T-helper 17 cell (primary cell): ENCODE measurements around the gene SPRED1. TPM values are rescaled to one million over a fixed set of nuclear protein-coding genes. Genes with fewer than 3 reads are reported as not detected.

Experiments
- ATAC-seq: fragments of 150-1000 bp; cut with Tn5 transposase; 2 replicates; pipeline ENCODE4 v1.10.0; 2021; ENCODE audit warnings: mild to moderate bottlenecking, moderate library complexity
- DNase-seq, 3 donors: peaks; one replicate each; pipeline versions ENCODE4 v3.0.0 to v3.0.0-alpha.2; 2020 to 2021
- H3K9me3 ChIP-seq: one replicate; pipeline ENCODE4 v1.7.0; 2013; ENCODE audit warnings: low read length, mild to moderate bottlenecking; ENCODE audit not compliant: control insufficient read depth, poor library complexity, severe bottlenecking
- H3K27ac Mint-ChIP-seq: one replicate; pipeline ENCODE4 v1.8.0; 2022; ENCODE audit warnings: mild to moderate bottlenecking, moderate library complexity, mixed read lengths
- H3K27me3 Mint-ChIP-seq: one replicate; pipeline ENCODE4 v1.8.0; 2022; ENCODE audit warnings: mixed read lengths
- H3K36me3 Mint-ChIP-seq: one replicate; pipeline ENCODE4 v1.8.0; 2022; ENCODE audit warnings: low read depth, mixed read lengths
- H3K4me1 Mint-ChIP-seq: one replicate; pipeline ENCODE4 v1.8.0; 2022; ENCODE audit warnings: mild to moderate bottlenecking, mixed read lengths
- H3K4me3 Mint-ChIP-seq: one replicate; pipeline ENCODE4 v1.8.0; 2022; ENCODE audit warnings: mild to moderate bottlenecking, moderate library complexity, mixed read lengths
- total RNA-seq, 4 donors: library from RNA in 2 of 4; stranded (reverse) in 2 of 4; gene quantifications; one replicate each; pipeline ENCODE4 v1.2.3 and lab custom pipeline; 2022 to 2026

SPRED1 gene
- total RNA-seq (under 1 TPM; 0.10 to 0.12 TPM), total RNA-seq (lab: John Stamatoyannopoulos, UW) (0.30 to 2.2 reads per million in 2 donors)

DNA sequence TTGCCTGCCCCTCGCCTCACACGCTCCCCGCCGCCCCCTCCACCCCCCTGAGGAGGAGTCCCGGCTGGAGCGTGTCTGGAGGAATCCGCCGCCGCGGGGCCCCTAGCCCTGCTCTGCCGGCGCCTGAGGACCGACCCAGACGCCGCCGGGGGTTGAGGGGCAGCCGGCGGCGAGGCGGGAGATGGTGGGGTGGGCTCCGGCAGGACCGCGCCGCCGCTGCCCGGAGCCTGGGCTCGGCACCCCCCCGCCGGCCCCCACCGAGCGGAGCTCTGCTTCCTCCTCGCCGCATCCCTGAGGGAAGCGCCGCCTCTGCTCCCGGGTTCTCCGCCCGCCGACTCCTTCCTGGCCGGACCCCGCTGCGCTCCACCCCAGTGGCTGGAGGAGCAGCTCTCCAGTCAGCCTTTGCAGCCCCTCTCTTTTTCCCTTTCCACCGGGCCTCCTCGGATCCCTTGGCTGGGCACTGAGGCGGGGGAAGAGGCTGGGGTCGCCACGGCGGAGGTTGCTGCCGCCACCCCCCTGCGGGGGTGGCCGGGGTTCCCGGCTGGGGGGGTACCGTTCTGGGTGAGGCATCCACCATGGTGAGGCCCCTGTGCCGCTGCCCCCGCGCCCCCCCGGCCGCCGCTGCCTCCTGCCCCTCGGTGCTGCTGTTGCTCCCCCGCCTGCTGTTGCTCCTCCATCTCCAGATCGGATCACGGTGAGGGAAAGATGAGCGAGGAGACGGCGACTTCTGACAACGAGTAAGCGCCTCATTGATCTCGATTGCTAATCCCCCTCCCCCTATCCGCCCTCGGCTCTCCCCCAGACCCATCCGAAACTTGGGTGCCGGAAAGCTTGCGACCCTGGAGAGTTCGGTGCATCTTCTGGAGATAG lies at the start of gene SPRED1:
Gene SPRED1, plus strand, starts transcription at position 356 of the 870 bp plus-strand sequence. Its CDS starts 350 bp downstream, at position 706.
- H3K4me1 Mint-ChIP-seq = peaks cover 22% of the 10 kb centered on the region
- H3K4me3 Mint-ChIP-seq = peak within 1 kb of the TSS; percentile 93
- H3K9me3 ChIP-seq = no peaks in the 10 kb centered on the region
- H3K27me3 Mint-ChIP-seq = peaks cover 26% of the 10 kb centered on the region
- H3K36me3 Mint-ChIP-seq = no peaks in the 10 kb centered on the region
- DNase-seq (peak in 2 of 3 donors; percentile 4 to 8), ATAC-seq (no peak)
- H3K27ac Mint-ChIP-seq = peak within 1 kb of the TSS; percentile 93

DNA sequence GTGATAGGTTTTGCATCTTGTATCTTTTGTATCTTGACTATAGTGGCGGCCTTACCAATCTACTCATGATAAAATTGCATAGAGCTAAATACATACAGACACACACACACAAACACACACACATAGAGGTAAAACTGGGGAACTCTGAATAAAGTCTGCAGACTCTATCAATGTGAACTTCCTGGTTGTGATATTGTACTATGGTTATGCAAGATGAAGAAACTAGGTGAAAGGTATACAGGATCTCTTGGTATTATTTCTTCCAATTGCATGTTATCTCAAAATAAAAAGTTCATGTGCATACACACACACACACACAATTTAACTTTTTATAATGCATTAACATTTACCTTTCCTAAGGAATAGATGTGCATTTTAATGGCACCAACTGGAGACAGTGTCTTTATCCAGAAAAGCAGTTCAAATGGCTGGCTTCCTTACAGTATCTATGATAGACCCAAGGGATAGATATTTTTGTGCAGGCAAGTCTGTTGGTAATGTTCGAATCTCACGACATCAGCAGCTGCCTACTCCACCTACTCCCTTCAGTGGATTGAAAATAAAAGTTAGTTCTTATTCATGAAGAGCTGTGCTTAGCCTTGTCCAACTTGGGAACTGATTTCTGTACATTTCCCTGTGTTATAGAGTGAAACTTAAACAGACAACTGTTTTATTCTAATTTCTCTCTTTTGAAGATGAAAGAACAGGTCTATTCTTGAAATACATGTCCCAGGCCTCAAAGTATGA lies 46.9 kb upstream of the SPRED1 start:
- Mint-ChIP-seq H3K27ac (no peak overlapping the region), H3K27me3 (peaks cover 47% of the 10 kb centered on the region), H3K36me3 (no peaks in the 10 kb centered on the region), H3K4me3 (no peak overlapping the region), H3K4me1 (no peaks in the 10 kb centered on the region)
- DNase-seq (no peak), ATAC-seq (no peak)
- no peaks in the 10 kb centered on the region for H3K9me3 ChIP-seq

DNA sequence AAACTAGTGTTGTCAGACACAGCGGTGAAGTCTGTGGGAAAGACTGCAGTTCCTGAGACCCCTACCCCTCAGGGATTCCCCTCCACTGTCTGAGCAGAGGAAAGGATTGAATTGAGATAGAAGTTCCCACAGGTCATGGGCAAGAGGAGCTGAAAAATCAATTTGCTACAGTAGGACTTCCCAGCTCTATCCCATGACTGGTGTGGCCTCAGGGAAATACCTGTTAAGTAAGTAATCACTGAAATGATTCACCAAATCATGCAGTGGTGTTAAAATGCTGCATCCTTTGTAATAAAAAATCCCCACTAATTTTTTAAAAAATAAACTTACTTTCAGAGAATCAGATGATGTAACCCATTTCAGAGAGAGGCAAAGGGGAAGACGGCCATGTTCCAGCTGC lies 45.0 kb upstream of the SPRED1 start:
- no peak for DNase-seq
- Mint-ChIP-seq H3K36me3 (no peaks in the 10 kb centered on the region), H3K4me1 (no peaks in the 10 kb centered on the region), H3K4me3 (no peak overlapping the region), H3K27ac (no peak overlapping the region), H3K27me3 (peaks cover 58% of the 10 kb centered on the region)
- ATAC-seq = no peak
- no peaks in the 10 kb centered on the region for H3K9me3 ChIP-seq

DNA sequence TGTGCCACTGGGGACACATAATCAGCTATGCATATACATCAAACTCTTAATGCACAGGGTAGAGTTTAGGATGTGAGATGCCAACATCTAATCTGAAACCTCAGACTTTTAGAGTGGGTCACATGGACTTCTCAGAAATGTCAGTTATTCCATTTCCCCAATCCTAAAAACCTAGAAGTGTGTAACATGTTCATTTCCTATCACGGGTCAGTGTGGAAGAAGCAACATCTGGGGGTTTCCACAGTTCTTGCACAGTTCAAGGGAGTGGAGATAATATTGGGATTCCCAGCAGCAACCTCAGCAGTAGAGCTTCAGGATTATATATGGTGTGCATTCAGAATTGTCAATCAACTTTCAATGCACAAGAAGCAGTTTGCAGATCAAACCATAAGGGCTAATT lies 44.4 kb upstream of the SPRED1 start:
- DNase-seq (no peak), ATAC-seq (no peak)
- Mint-ChIP-seq H3K36me3 (no peaks in the 10 kb centered on the region), H3K4me1 (no peaks in the 10 kb centered on the region), H3K27ac (no peak overlapping the region), H3K4me3 (no peak overlapping the region), H3K27me3 (peaks cover 53% of the 10 kb centered on the region)
- H3K9me3 ChIP-seq = no peaks in the 10 kb centered on the region

DNA sequence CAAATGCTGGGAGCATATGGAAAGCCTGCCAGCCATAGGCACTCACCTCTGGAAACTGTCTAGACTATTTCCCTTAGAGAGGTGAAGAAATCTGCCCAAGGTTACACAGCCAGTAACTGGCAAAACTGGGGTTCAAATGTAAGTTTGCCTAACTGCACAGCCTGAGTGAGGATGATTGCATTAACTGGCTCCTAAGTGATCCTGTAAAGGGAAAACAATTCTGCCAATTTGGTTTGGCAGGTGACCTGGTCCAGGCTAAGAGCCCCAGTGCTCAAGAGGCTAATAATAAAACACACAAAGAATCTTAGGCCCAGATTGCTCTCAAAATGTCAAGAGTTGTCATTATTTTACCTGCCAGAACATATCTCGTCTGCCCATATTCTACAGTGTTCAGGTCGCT lies 43.9 kb upstream of the SPRED1 start:
- H3K36me3 Mint-ChIP-seq = no peaks in the 10 kb centered on the region
- no peak overlapping the region for H3K27ac Mint-ChIP-seq
- ATAC-seq = no peak

DNA sequence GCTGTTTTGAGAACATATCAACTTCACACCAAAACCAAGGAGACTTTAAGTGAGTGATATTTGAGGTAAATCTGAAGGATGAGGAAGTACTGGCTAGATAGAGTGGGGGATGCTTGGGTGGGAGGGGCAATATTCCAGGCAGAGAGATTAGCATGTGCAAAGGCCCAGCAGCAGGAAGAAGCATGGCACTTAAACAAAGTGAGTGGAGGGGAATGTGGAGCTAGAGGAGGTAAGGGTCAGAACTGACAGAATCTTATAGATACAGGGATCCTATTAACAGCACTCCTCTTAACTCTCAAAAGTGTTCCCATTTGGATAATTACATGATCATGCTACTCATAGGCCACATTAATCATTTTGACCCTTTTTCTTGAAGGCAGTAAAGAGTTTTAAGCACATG lies 41.4 kb upstream of the SPRED1 start:
- Mint-ChIP-seq H3K27me3 (peaks cover 36% of the 10 kb centered on the region), H3K4me3 (no peak overlapping the region), H3K36me3 (no peaks in the 10 kb centered on the region), H3K27ac (no peak overlapping the region), H3K4me1 (no peaks in the 10 kb centered on the region)
- H3K9me3 ChIP-seq = no peaks in the 10 kb centered on the region
- ATAC-seq = no peak
- no peak for DNase-seq

More for the DNA sequence above, 43.9 kb upstream of the SPRED1 start:
- Mint-ChIP-seq H3K4me3 (no peak overlapping the region), H3K4me1 (no peaks in the 10 kb centered on the region), H3K27me3 (peaks cover 48% of the 10 kb centered on the region)
- no peak for DNase-seq
- H3K9me3 ChIP-seq = no peaks in the 10 kb centered on the region

DNA sequence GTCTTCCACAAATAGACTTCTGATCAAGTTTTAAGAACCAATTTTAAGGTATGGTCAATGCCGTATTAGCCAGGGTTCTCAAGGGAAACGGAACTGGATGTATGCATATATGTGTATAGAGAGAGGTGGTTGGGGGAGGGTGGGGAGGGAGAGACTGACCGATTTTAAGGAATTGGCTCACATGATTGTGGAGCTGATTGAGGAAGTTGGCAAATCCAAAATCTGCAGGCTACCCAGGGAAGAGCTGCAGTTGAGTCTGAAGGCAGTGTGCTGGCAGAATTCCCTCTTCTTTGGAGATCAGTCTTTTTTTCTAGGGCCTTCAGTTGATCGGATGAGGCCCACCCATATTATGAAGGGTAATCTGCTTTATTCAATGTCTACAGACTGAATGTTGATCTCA lies 40.8 kb upstream of the SPRED1 start:
- no peak overlapping the region for H3K4me3 Mint-ChIP-seq
- H3K27me3 Mint-ChIP-seq = peaks cover 37% of the 10 kb centered on the region
- DNase-seq (no peak), ATAC-seq (no peak)
- H3K9me3 ChIP-seq = no peaks in the 10 kb centered on the region
- no peaks in the 10 kb centered on the region for H3K4me1 Mint-ChIP-seq
- no peaks in the 10 kb centered on the region for H3K36me3 Mint-ChIP-seq
- H3K27ac Mint-ChIP-seq = no peak overlapping the region

DNA sequence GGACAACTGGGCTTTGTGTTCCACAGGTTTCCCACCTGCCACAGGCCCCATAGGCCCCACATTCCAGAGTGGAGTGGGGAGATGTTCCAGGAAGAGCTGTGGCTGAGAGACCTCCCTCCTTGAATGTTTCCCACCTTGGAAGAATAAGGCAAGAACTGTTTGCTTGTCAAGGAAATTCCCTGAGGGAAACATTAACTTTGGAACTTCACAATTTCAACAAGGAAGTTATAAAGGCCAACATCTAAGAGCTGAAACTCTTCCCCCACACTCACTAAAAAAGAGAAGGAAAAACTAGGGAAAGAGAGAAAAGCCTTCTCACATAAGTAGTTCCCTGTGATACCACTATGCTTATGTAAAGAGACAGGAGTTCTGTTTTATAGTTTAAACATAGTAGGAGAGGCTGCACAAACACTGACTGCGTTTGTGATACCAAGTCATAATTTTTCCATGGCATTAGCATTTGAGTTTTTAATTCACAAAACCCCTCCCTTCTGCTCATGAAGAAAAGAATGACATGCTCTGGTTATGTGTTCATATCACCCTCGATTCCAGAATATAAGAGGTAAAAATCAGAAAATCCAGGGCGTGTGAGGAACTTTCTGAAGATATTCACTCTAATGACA lies 39.8 kb upstream of the SPRED1 start:
- ATAC-seq = no peak
- H3K36me3 Mint-ChIP-seq = no peaks in the 10 kb centered on the region
- H3K4me1 Mint-ChIP-seq = peaks cover 3% of the 10 kb centered on the region
- H3K9me3 ChIP-seq = no peaks in the 10 kb centered on the region
- DNase-seq = no peak
- peaks cover 37% of the 10 kb centered on the region for H3K27me3 Mint-ChIP-seq
- no peak overlapping the region for H3K4me3 Mint-ChIP-seq
- H3K27ac Mint-ChIP-seq = no peak overlapping the region

DNA sequence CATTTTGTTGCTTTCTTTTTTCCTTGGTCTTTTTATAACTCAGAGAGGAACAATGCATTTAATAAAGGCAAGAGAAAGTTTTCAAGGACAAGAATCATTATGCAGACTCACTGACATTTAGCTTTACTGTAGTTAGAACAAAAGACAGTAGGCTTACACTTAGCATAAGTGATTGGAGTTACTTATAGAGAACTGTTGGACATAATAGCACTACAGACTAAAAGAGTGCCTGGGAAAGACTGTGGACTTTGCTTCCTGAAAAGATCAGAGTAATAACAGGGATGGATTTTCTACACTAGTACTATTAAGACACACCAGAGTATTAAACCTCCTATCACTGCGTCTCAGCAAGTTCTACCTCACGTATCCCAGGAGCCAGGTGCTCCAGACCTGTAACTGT lies 39.3 kb upstream of the SPRED1 start:
- Mint-ChIP-seq H3K4me3 (no peak overlapping the region), H3K27me3 (peaks cover 37% of the 10 kb centered on the region), H3K36me3 (no peaks in the 10 kb centered on the region), H3K4me1 (peaks cover 3% of the 10 kb centered on the region), H3K27ac (no peak overlapping the region)
- ATAC-seq (no peak), DNase-seq (no peak)
- H3K9me3 ChIP-seq = no peaks in the 10 kb centered on the region

DNA sequence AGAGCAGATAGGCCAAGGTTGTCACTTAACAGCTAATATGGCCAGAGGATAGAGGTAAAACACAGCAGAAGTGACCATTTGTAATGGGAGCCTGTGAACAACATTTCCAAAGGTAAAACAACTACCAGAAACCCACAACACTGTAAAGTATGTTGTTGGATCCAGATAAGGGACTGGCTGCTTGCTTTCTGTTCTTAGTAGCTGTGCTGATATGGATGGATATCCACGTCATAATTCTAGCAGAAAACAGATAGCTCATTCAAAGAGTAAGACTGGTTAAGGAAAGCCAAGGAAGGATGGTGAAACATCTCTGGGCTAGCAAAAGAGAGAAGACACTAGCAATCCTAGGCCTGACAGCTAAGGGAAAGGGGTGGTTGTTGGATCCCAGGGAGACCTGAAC lies 36.9 kb upstream of the SPRED1 start:
- H3K27ac Mint-ChIP-seq = no peak overlapping the region
- peaks cover 27% of the 10 kb centered on the region for H3K27me3 Mint-ChIP-seq
- DNase-seq (no peak), ATAC-seq (no peak)
- H3K36me3 Mint-ChIP-seq = no peaks in the 10 kb centered on the region
- no peaks in the 10 kb centered on the region for H3K9me3 ChIP-seq
- H3K4me1 Mint-ChIP-seq = peaks cover 3% of the 10 kb centered on the region
- no peak overlapping the region for H3K4me3 Mint-ChIP-seq

DNA sequence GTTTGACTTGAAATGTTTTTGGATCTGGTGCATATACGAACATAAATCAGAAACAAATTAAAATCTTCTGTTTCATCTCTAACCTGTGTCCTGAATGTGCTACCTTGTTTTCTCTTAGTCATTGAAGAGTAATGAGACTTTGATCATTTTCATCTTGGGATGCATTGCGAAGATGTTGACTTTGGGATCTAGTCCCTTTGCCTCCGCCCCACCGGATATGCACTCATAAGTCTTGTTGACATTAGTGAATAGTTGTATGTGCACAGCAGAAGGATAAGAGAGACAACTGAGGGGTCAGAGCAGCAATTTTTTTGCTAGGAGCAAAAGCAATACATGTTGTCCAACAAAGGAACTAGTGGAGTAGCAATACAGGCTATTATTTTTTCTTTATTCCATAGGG lies 35.9 kb upstream of the SPRED1 start:
- ATAC-seq = no peak
- DNase-seq = no peak
- Mint-ChIP-seq H3K4me1 (peaks cover 3% of the 10 kb centered on the region), H3K4me3 (no peak overlapping the region), H3K36me3 (no peaks in the 10 kb centered on the region), H3K27ac (no peak overlapping the region), H3K27me3 (peaks cover 17% of the 10 kb centered on the region)
- H3K9me3 ChIP-seq = no peaks in the 10 kb centered on the region

DNA sequence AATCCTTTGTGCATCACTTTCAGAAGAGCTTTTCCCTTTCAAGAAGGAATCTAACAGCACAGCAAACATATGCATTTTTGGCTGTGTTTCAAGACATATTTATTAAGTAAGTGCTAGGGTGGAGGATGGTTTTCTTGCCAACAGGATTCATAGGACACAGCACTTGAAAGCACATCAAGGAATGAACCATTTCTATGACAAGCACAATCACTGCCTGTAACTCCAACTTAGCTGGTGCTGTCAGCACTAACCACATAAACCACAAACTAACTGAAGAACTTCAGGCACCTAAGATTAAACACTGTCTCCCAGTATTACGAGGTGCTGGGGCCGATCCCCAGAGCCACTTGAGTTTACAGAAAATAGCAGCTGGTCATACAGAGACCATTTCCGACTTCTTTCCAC lies 35.4 kb upstream of the SPRED1 start:
- Mint-ChIP-seq H3K27me3 (peaks cover 17% of the 10 kb centered on the region), H3K27ac (no peak overlapping the region), H3K36me3 (no peaks in the 10 kb centered on the region), H3K4me1 (peaks cover 3% of the 10 kb centered on the region), H3K4me3 (no peak overlapping the region)
- DNase-seq (no peak), ATAC-seq (no peak)
- no peaks in the 10 kb centered on the region for H3K9me3 ChIP-seq
